Sigmoid colon (tissue), 7 donors: ENCODE results near the gene TMEM94. TPM values are rescaled to one million over a fixed set of nuclear protein-coding genes. Genes with fewer than 3 reads are reported as not detected.
A peak's percentile ranks its signal among the peaks of the same experiment; 100 is the strongest.

Source experiments
- DNase-seq: peaks from one replicate; pipeline ENCODE4 v3.0.0-alpha.2; 2019
- H3K27ac ChIP-seq, 4 donors: fragments of 200-600 bp; sonication (generic); one replicate each; pipeline ENCODE4 v1.5.1; 2016 to 2019; ENCODE audit warnings: mild to moderate bottlenecking in 1 of 4
- H3K27me3 ChIP-seq, 3 donors: fragments of 200-600 bp; sonication (generic); one replicate each; pipeline ENCODE4 v1.5.1; 2019; ENCODE audit warnings: mild to moderate bottlenecking in 1 of 3
- H3K36me3 ChIP-seq, 4 donors: fragments of 200-600 bp; sonication (generic); one replicate each; pipeline ENCODE4 v1.5.1; 2016 to 2019
- H3K4me1 ChIP-seq, 4 donors: fragments of 200-600 bp; sonication (generic); one replicate each; pipeline ENCODE4 v1.5.1; 2017 to 2019
- H3K4me3 ChIP-seq, 4 donors: fragments of 200-600 bp; sonication (generic); one replicate each; pipeline ENCODE4 v1.5.1; 2017 to 2019; ENCODE audit warnings: mild to moderate bottlenecking in 2 of 4, moderate library complexity in 1 of 4
- H3K9me3 ChIP-seq, 4 donors: fragments of 200-600 bp in 3 of 4; sonication (generic) in 3 of 4; one replicate each; pipeline versions ENCODE4 v1.5.1 to v1.6.1; 2013 to 2019
- EP300 ChIP-seq, 4 donors: sonication (generic); formaldehyde crosslinking; IDR thresholded peaks; one replicate each; pipeline ENCODE4 v1.6.1; 2017; ENCODE audit warnings: antibody characterized with exemption in 4 of 4
- POLR2A ChIP-seq, 2 donors: fragments of 450-650 bp; IDR thresholded peaks; one replicate each; pipeline ENCODE4 v1.6.1; 2016; ENCODE audit warnings: antibody characterized with exemption in 2 of 2, mild to moderate bottlenecking in 2 of 2, moderate library complexity in 2 of 2
- POLR2AphosphoS5 ChIP-seq, 4 donors: sonication (generic); formaldehyde crosslinking; IDR thresholded peaks; one replicate each; pipeline ENCODE4 v1.6.1; 2017; ENCODE audit warnings: antibody characterized with exemption in 4 of 4
- WGBS, 2 donors: extraction: QIAGEN DNeasy Blood & Tissue Kit; methylation state at CpG; one replicate each; pipeline ENCODE4 v1.1.7; 2013; 5-methylcytosine and 5-hydroxymethylcytosine counted together
- intact Hi-C: fragments of 100-400 bp; cut with DNase I; formaldehyde crosslinking; loops from one replicate; pipeline ENCODE4 v1.15.1; 2023
- polyA plus RNA-seq, 3 donors: library from polyadenylated mRNA; stranded (reverse); fragments of 200-250 nt; gene quantifications; one replicate each; pipeline ENCODE4 v1.2.3, GENCODE V29; 2013
- total RNA-seq, 4 donors: library from RNA; depleted of rRNA; stranded (reverse); fragments of >200 nt; gene quantifications; one replicate each; pipeline ENCODE4 v1.1.0, GENCODE V29; 2016
- TF ChIP-seq, protein P1 (sequence below), 4 experiments: fragments of 450-650 bp in 3 of 4; fragments of 200-600 bp in 1 of 4; IDR thresholded peaks; one replicate each; pipeline ENCODE4 v1.5.1; 2016 to 2019; ENCODE audit warnings: antibody characterized with exemption in 4 of 4, mild to moderate bottlenecking in 3 of 4, moderate library complexity in 2 of 4
- donor health status: healthy with polysubstance abuse.
- donor health status: Bipolar disorder and iron deficiency.
- donor health status: healthy.

TMEM94 gene
- total and polyA plus RNA-seq, 7 donors = 6.2 to 74.8 (median 31.3) TPM

DNA sequence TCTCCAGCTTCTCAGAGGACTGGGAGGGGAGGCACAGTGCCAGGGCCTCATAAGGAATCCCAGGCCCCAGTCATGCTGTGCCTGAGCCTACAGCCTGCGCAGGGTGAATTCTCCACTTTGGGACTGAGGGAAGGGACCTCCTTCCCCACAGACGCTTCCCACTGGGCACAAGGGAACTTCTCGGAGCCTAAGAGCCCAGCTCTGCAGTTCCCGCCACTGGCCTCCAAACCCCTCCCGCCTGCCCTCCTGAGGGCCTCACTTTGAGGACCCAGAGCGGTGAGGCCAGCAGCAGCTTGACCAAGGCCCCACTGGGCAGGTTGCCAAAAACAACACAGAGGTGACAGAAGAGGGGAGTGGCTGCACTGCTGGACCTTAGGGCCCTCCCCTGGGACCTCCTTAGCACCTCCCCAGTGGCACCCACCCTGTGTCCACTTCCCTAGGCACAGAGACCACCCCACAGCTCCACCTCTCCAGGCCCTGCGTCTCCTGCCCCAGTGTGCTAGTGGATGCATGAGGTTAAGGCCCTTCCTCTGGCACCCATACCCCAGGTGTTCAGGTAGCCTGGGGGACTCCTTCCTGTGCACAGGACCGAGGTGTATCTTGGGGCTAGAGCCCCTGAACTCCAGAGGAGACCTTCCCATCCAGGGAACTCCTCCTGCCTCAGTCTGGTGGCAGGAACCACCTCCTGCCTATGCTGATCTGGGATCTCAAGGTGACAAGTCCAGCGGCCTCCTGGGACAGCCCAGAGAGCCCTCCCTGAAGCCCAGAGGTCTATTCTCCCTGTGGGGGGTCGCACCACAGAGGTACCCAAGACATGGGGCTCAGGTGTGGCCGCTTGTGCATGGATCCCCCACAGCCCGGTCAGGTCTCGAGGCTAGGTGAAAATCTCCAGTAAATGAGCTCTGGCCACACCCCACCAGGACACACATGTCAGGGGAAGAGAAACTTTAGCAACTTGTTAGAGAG lies 55.5 kb downstream of the TMEM94 start:
- DNase-seq = no peak
- H3K27ac ChIP-seq = peak overlapping the region; percentile 41 to 91 (median 88)
- H3K4me1 ChIP-seq = peaks cover 5 to 82% (median 67%) of the 10 kb centered on the region in 4 donors
- TF ChIP-seq POLR2AphosphoS5 (IDR thresholded peaks at IDR 0.05) = no peak
- TF ChIP-seq, protein P1, sequence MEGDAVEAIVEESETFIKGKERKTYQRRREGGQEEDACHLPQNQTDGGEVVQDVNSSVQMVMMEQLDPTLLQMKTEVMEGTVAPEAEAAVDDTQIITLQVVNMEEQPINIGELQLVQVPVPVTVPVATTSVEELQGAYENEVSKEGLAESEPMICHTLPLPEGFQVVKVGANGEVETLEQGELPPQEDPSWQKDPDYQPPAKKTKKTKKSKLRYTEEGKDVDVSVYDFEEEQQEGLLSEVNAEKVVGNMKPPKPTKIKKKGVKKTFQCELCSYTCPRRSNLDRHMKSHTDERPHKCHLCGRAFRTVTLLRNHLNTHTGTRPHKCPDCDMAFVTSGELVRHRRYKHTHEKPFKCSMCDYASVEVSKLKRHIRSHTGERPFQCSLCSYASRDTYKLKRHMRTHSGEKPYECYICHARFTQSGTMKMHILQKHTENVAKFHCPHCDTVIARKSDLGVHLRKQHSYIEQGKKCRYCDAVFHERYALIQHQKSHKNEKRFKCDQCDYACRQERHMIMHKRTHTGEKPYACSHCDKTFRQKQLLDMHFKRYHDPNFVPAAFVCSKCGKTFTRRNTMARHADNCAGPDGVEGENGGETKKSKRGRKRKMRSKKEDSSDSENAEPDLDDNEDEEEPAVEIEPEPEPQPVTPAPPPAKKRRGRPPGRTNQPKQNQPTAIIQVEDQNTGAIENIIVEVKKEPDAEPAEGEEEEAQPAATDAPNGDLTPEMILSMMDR (IDR thresholded peaks at IDR 0.05) = no peak
- TF ChIP-seq POLR2A (IDR thresholded peaks at IDR 0.05) = no peak
- TF ChIP-seq EP300 (IDR thresholded peaks at IDR 0.05) = no peak
- peak overlapping the region in 2 of 4 donors; percentile 3 to 16 for H3K4me3 ChIP-seq
- no peaks in the 10 kb centered on the region for H3K27me3 ChIP-seq
- no peaks in the 10 kb centered on the region for H3K9me3 ChIP-seq
- peaks cover 0 to 6% (median 5%) of the 10 kb centered on the region in 4 donors for H3K36me3 ChIP-seq
- intact Hi-C loops = loop anchor here (5.0 kb wide), 1 partner anchor 35 kb away; no protein-coding TSS in a partner anchor
- WGBS, 2 donors = 53 to 71% methylated on average over 13 of the region's 13 CpGs

DNA sequence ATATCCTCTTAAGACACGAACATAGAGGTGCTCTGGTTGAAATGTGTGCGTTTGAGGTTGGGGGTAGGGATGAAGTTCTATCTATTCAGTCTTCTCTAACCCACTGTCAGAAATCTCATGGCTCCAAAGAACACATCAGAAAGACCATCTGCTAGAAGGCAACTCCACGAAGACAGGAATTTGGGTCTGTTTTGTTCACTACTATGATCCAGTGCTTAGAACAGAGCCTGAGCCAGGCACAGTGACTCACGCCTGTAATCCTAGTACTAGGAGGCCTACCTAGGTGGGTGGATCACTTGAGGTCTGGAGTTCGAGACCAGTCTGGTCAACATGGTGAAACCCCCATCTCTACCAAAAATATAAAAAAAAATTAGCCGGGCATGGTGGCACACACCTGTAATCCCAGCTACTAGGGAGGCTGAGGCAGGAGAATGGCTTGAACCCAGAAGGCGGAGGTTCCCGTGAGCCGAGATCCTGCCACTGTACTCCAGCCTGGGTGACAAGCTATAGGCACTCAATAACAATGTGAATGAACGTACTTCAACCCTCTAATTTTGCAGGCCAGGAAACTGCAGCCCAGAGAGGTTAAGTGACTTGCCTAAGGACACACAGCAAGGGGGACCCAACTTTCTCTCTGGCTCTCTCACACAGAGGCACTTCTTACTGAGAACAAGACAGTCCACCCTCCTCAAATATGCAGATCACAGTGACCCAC lies 56.6 kb downstream of the TMEM94 start:
- WGBS, 2 donors = 70 to 74% methylated on average over 10 of the region's 10 CpGs
- no peak for DNase-seq
- Histone ChIP-seq H3K4me1 (peaks cover 5 to 90% (median 77%) of the 10 kb centered on the region in 4 donors), H3K9me3 (no peaks in the 10 kb centered on the region), H3K36me3 (peaks cover 0 to 4% (median 0%) of the 10 kb centered on the region in 4 donors), H3K27ac (peak overlapping the region; percentile 41 to 91 (median 88)), H3K27me3 (no peaks in the 10 kb centered on the region), H3K4me3 (peak overlapping the region in 3 of 4 donors; percentile 73 to 93 (median 85))
- intact Hi-C loops = loop anchor here (5.0 kb wide), 1 partner anchor 36 kb away; no protein-coding TSS in a partner anchor
- TF ChIP-seq, protein P1 (IDR thresholded peaks at IDR 0.05) = no peak
- TF ChIP-seq POLR2A (IDR thresholded peaks at IDR 0.05) = no peak
- no peak for TF ChIP-seq POLR2AphosphoS5 (IDR thresholded peaks at IDR 0.05)
- no peak for TF ChIP-seq EP300 (IDR thresholded peaks at IDR 0.05)

DNA sequence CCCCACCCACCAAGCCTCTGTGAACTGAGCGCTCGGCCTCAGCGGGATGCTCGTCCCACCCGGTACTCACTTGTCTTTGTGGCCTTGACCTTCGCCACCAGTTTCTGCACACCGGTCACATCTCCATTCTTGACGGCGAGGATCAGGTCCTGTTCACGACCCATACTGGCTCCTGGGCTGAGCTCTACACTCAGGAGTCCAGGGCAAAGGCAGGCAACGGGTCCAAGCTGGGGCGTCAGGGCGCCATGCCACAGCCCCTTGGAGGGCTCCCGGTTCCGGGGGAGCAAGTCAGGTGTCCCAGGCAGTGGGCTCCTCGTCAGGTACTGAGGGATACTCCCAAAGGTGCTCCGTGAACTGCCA lies 57.2 kb downstream of the TMEM94 start:
- peaks cover 5 to 84% (median 72%) of the 10 kb centered on the region in 4 donors for H3K4me1 ChIP-seq
- H3K36me3 ChIP-seq = peaks cover 0 to 4% (median 0%) of the 10 kb centered on the region in 4 donors
- no peak for DNase-seq
- H3K4me3 ChIP-seq = peak overlapping the region; percentile 73 to 96 (median 89)
- no peaks in the 10 kb centered on the region for H3K27me3 ChIP-seq
- intact Hi-C loops = loop anchor here (5.0 kb wide), 1 partner anchor 36 kb away; no protein-coding TSS in a partner anchor
- H3K9me3 ChIP-seq = no peaks in the 10 kb centered on the region
- TF ChIP-seq EP300 (IDR thresholded peaks at IDR 0.05) (no peak), POLR2AphosphoS5 (IDR thresholded peaks at IDR 0.05) (no peak)
- TF ChIP-seq, protein P1 (IDR thresholded peaks at IDR 0.05) = no peak
- 93% methylated on average over 17 of the region's 17 CpGs for WGBS, 2 donors
- peak overlapping the region; percentile 85 to 91 (median 90) for H3K27ac ChIP-seq

DNA sequence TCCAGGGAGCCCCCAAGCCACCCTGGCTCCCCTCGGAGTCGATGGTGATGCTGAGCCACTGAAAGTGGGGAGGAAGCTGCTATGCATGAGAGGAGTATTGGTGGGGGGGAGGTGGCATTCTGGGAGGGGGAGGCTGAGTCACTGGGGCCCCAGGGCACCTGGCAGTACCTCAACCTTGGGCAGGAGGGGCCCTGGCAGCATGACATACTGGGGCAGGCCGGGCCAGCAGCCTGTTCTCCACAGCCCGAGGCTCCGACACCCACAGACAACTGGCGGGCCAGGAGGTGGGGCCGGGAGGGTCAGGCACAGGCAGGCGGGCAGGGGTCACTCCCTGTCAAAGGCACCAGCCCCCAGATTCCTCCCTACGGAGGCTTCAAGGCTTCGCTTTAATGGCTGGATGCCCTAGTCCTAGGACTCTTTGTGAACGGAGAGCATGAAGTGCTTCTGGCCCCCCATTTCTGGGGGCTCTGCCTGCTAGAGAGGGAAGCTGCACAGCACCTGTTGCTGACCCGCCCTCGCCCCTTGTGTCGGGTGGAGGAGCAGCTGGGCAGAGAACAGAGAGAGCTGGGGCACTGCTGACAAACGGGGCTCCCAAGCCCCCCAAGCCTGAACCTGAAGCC lies 58.0 kb downstream of the TMEM94 start:
- Histone ChIP-seq H3K4me1 (peaks cover 5 to 77% (median 64%) of the 10 kb centered on the region in 4 donors), H3K36me3 (peaks cover 0 to 5% (median 0%) of the 10 kb centered on the region in 4 donors), H3K27ac (peak overlapping the region; percentile 85 to 91 (median 90)), H3K27me3 (no peaks in the 10 kb centered on the region), H3K9me3 (no peaks in the 10 kb centered on the region), H3K4me3 (peak overlapping the region; percentile 73 to 96 (median 89))
- DNase-seq = no peak
- TF ChIP-seq, protein P1 (IDR thresholded peaks at IDR 0.05) = no peak
- TF ChIP-seq EP300 (IDR thresholded peaks at IDR 0.05) = no peak
- no peak for TF ChIP-seq POLR2A (IDR thresholded peaks at IDR 0.05)
- no peak for TF ChIP-seq POLR2AphosphoS5 (IDR thresholded peaks at IDR 0.05)
- intact Hi-C loops = loop anchor here (2.0 to 5.0 kb wide), 2 partner anchors 37 to 58 kb away; partner anchors contain the start of gene TMEM94
- 16 to 33% methylated on average over 15 of the region's 15 CpGs for WGBS, 2 donors
